Tongue (tissue), 2 donors: ENCODE results near the gene LRRC27. TPM values are rescaled to one million over a fixed set of nuclear protein-coding genes. Genes with fewer than 3 reads are reported as not detected.

Experiments
- DNase-seq: peaks from one replicate; pipeline ENCODE4 v3.0.0-alpha.2; 2015
- total RNA-seq: library from RNA; depleted of rRNA; stranded (reverse); fragments of >200 nt; gene quantifications from one replicate; pipeline ENCODE4 v1.2.3, GENCODE V29; 2014

LRRC27 gene
- total RNA-seq, 1 donor from 2014 or later, result 10.2 TPM

- no peak for DNase-seq
Observed at GRCh38 chr10:132414402-132415016, 82.5 kb downstream of the LRRC27 start.

- DNase-seq, result no peak
Observed at GRCh38 chr10:132415255-132415654, 83.3 kb downstream of the LRRC27 start.

GRCh38 chr10:132415956-132416355 is 84.0 kb downstream of the LRRC27 start:
- DNase-seq, result no peak

GRCh38 chr10:132416566-132417256 is 84.7 kb downstream of the LRRC27 start:
- DNase-seq, result no peak

GRCh38 chr10:132417257-132417910 is 85.4 kb downstream of the LRRC27 start:
- DNase-seq, result peak; percentile 78

- DNase-seq, result no peak
Observed at GRCh38 chr10:132417957-132418441, 86.0 kb downstream of the LRRC27 start.

GRCh38 chr10:132418527-132419416 is 86.8 kb downstream of the LRRC27 start:
- DNase-seq, result peak; percentile 91

GRCh38 chr10:132419538-132420468 is 87.8 kb downstream of the LRRC27 start:
- DNase-seq, result peak; percentile 79

GRCh38 chr10:132420469-132420980 is 88.5 kb downstream of the LRRC27 start:
- no peak for DNase-seq

GRCh38 chr10:132420981-132421846 is 89.2 kb downstream of the LRRC27 start:
- peak; percentile 85 for DNase-seq

GRCh38 chr10:132421847-132422751 is 90.1 kb downstream of the LRRC27 start:
- DNase-seq, result peak; percentile 91

- peak; percentile 90 for DNase-seq
Observed at GRCh38 chr10:132422903-132423825, 91.2 kb downstream of the LRRC27 start.

- no peak for DNase-seq
Observed at GRCh38 chr10:132423966-132424861, 92.2 kb downstream of the LRRC27 start.

GRCh38 chr10:132425029-132425756 is 93.2 kb downstream of the LRRC27 start:
- DNase-seq, result no peak

- peak; percentile 58 for DNase-seq
Observed at GRCh38 chr10:132425757-132426155, 93.8 kb downstream of the LRRC27 start.
